ENCODE measurements around the gene CXorf51B.
"Not testable (repeated sequence)": the region's sequence is repeated elsewhere in the genome, so short reads cannot be mapped to it uniquely, and the experiment has no call there.

Gene CXorf51B

DNA sequence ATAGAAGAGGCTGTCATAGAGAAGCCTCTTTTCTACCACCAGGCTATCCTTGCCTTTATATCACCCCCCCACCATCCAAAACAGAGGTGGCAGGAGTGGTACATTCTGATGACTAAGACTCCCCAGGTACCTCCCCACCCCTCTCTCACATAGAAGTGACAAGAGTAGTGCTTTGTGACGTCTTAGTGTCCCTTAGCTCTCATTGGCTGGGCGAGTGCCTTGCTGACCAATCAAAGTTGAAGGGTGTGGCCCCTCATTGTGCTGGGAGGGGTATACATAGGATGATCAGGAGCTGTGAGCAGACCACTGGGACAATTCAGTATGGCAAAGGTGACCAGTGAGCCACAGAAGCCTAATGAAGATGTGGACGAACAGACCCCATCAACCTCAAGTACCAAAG is at the start of gene CXorf51B:
Gene CXorf51B (plus strand): TSS at position 301 of the 400 bp plus-strand sequence. CDS start 21 bp downstream, at position 322.
- not testable (repeated sequence) for DNase-seq

GRCh38 chrX:146814644-146815043 is 5.1 kb downstream of the CXorf51B start, which contains the start of gene CXorf51A:
CXorf51A (minus strand) TSS chrX:146814744; CDS start chrX:146814723, 21 bp downstream.
- DNase-seq: not testable (repeated sequence)

GRCh38 chrX:146831994-146832393 is 22.4 kb downstream of the CXorf51B start:
- no peak for DNase-seq

- DNase-seq: no peak
Observed at GRCh38 chrX:146854281-146854680, 44.7 kb downstream of the CXorf51B start.
